ENCODE measurements around the gene FMNL2.

FMNL2 gene

DNA sequence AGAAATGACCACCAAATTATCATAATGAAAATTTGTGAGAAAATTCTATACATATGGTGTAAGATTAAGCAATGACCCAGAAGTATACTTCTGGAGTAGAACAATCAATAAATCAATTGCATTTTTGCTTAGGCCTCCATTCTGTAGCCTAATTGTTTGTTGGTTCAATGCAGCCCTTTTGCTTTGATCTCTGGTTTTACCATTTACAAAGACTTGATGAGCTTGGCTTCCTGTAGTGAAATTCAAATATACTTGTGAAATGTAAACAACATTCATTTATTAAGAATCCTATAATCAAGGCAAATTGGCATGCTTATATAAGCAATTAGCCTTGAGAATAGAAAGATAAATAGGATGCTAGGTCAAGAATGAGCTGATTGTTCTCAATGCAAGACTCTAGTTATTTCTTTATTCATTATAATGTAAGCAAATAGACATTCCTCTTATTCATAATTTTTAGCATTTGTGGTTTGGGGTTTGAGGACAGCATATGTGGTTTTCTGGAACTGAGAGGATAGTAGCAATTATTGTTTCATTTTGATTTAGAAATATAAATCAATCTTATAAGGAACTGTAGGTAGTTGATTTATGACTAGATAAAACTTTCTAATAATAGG lies 9.7 kb downstream of the FMNL2 start:
- DNase-seq (ENCODE audit: low read depth, low spot score), result no peak

DNA sequence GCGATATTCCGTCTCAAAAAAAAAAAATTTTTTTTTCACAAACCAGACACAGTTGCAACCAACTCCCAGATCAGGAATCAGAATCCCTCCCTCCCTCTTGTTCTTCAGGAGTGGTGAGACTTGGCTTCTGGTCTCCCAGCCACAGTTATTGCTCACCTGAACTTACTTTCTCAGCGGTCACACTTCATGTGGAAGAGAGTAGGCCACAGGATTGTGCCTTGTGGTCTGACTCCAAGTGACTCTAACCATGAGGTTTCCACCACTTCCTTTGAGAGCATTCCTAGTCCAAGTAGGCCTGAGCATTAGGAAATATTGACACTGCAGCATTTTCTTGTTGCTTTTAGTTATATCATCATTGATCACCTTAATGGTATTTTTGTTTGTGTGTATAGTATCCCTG lies 12.1 kb downstream of the FMNL2 start:
- Histone ChIP-seq H3K4me3 (no peak overlapping the region), H3K9me3 (ENCODE audit: low read depth, low read length) (no peaks in the 10 kb centered on the region)
- DNase-seq (ENCODE audit: low read depth, low spot score), result no peak

More for the DNA sequence above, 9.7 kb downstream of the FMNL2 start:
- Histone ChIP-seq H3K27ac (no peak overlapping the region), H3K36me3 (ENCODE audit: insufficient read depth, low read length) (no peaks in the 10 kb centered on the region), H3K9me3 (ENCODE audit: low read depth, low read length) (no peaks in the 10 kb centered on the region), H3K4me3 (no peak overlapping the region), H3K9ac (ENCODE audit: insufficient read length) (no peak overlapping the region)
- TF ChIP-seq POLR2AphosphoS5 (IDR thresholded peaks at IDR 0.05; ENCODE audit: borderline replicate concordance, low read depth, low read length) (no peak), FOXP2 (optimal IDR thresholded peaks at IDR 0.05; ENCODE audit: control extremely low read depth, extremely low read length, insufficient read depth) (no peak), EZH2 (IDR thresholded peaks at IDR 0.05) (no peak)

DNA sequence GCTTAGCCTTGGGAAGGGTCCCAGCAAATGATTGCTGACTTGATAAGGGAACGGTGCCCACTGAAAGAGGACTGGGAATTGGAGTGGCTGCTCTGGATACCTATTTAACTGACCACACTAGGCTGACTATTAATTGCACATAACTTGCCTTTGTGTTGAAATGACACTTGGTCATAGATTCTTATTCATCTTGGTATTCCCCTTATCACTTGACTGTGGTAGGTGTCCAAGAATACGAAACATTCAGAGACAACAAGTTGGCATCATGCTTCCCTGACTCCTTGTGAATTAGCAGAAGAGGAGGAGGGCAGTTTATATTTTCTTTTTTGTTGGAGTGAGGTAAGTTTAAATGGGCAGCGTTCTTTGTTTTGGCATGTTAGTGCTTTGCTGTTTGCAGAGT lies 13.4 kb downstream of the FMNL2 start:
- Histone ChIP-seq H3K27ac (no peak overlapping the region), H3K9me3 (ENCODE audit: low read depth, low read length) (no peaks in the 10 kb centered on the region), H3K36me3 (ENCODE audit: insufficient read depth, low read length) (no peaks in the 10 kb centered on the region), H3K4me3 (no peak overlapping the region), H3K9ac (ENCODE audit: insufficient read length) (no peak overlapping the region)
- DNase-seq (ENCODE audit: low read depth, low spot score), result no peak
- TF ChIP-seq POLR2AphosphoS5 (IDR thresholded peaks at IDR 0.05; ENCODE audit: borderline replicate concordance, low read depth, low read length), result no peak
- TF ChIP-seq FOXP2 (optimal IDR thresholded peaks at IDR 0.05; ENCODE audit: control extremely low read depth, extremely low read length, insufficient read depth), result no peak
- TF ChIP-seq EZH2 (IDR thresholded peaks at IDR 0.05), result no peak

More for the DNA sequence above, 12.1 kb downstream of the FMNL2 start:
- TF ChIP-seq FOXP2 (optimal IDR thresholded peaks at IDR 0.05; ENCODE audit: control extremely low read depth, extremely low read length, insufficient read depth) (no peak), EZH2 (IDR thresholded peaks at IDR 0.05) (no peak), POLR2AphosphoS5 (IDR thresholded peaks at IDR 0.05; ENCODE audit: borderline replicate concordance, low read depth, low read length) (no peak)
- Histone ChIP-seq H3K36me3 (ENCODE audit: insufficient read depth, low read length) (no peaks in the 10 kb centered on the region), H3K27ac (no peak overlapping the region), H3K9ac (ENCODE audit: insufficient read length) (no peak overlapping the region)

DNA sequence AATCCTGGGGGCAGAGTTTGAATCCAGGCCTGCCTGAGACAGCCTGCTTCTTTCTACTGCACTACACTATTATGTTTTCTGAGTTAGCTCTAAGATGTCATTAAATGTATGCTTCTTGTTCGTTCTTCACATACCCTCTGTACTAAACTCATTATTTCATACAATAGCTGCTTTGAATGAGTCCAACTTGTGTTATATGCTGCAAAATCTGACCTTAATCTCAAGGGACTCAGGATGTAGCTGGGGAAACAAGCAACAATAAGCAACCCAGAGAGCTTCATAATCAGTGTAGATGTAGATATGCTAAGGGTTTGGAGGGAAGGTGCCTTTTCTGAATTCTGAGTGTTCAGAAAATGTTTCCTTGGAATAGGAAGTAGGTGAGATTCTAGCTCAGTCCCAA lies 14.4 kb downstream of the FMNL2 start:
- Histone ChIP-seq H3K4me3 (no peak overlapping the region), H3K9me3 (ENCODE audit: low read depth, low read length) (no peaks in the 10 kb centered on the region), H3K36me3 (ENCODE audit: insufficient read depth, low read length) (no peaks in the 10 kb centered on the region), H3K9ac (ENCODE audit: insufficient read length) (no peak overlapping the region), H3K27ac (no peak overlapping the region)
- no peak for TF ChIP-seq EZH2 (IDR thresholded peaks at IDR 0.05)
- no peak for TF ChIP-seq FOXP2 (optimal IDR thresholded peaks at IDR 0.05; ENCODE audit: control extremely low read depth, extremely low read length, insufficient read depth)
- TF ChIP-seq POLR2AphosphoS5 (IDR thresholded peaks at IDR 0.05; ENCODE audit: borderline replicate concordance, low read depth, low read length), result no peak
- no peak for DNase-seq (ENCODE audit: low read depth, low spot score)

DNA sequence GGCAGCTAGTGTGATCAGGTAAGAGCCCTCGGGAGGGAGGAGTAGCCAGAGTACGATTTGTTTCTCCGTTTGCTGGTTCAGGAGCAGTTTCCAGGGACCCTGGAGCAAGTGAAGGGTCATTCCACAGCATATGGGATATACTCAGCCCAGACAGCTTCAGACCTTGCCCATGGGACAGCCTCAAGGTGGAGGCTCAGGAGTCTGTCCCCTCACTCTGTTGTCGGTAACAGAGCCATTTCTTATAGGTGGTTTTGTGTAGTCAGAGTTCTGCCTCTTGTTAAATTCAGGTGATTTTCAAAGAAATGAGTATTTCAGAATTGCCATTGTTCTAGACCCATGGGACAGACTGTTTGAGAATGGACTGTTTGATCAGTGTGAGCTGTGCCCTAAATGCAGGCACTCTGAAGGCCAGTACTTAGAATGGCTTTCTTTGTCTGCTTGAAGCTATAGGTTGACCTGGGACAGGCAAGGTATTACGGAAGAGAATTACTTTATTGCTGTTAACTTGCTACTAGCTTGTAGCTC lies 15.2 kb downstream of the FMNL2 start:
- no peak overlapping the region for H3K4me3 ChIP-seq
- no peak overlapping the region for H3K27ac ChIP-seq
- no peak for DNase-seq (ENCODE audit: low read depth, low spot score)
- H3K36me3 ChIP-seq (ENCODE audit: insufficient read depth, low read length), result no peaks in the 10 kb centered on the region
- no peak overlapping the region for H3K9ac ChIP-seq (ENCODE audit: insufficient read length)
- TF ChIP-seq POLR2AphosphoS5 (IDR thresholded peaks at IDR 0.05; ENCODE audit: borderline replicate concordance, low read depth, low read length) (no peak), FOXP2 (optimal IDR thresholded peaks at IDR 0.05; ENCODE audit: control extremely low read depth, extremely low read length, insufficient read depth) (no peak), EZH2 (IDR thresholded peaks at IDR 0.05) (no peak)
- H3K9me3 ChIP-seq (ENCODE audit: low read depth, low read length), result no peaks in the 10 kb centered on the region

DNA sequence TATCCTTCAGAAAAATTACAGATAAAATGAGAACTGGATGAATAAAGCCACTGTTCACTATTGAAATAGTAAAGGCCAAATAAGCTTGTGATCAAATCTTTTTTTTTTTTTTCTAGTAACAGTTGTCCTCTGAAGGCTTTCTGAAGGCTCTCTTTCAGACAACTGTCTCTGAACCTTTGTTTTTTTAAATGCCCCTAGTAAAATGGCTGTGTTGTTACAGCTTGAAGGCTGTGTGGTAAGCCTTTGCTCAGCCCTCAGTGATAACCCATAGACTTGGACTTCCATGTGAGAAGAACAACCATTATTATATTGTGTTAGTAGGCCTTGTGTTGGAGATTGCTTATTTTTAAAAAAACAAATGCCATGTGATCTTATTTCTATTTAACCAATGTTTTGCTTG lies 17.6 kb downstream of the FMNL2 start:
- Histone ChIP-seq H3K4me3 (no peak overlapping the region), H3K9me3 (ENCODE audit: low read depth, low read length) (no peaks in the 10 kb centered on the region), H3K36me3 (ENCODE audit: insufficient read depth, low read length) (no peaks in the 10 kb centered on the region), H3K9ac (ENCODE audit: insufficient read length) (no peak overlapping the region), H3K27ac (no peak overlapping the region)
- DNase-seq (ENCODE audit: low read depth, low spot score), result no peak
- TF ChIP-seq FOXP2 (optimal IDR thresholded peaks at IDR 0.05; ENCODE audit: control extremely low read depth, extremely low read length, insufficient read depth) (no peak), EZH2 (IDR thresholded peaks at IDR 0.05) (no peak), POLR2AphosphoS5 (IDR thresholded peaks at IDR 0.05; ENCODE audit: borderline replicate concordance, low read depth, low read length) (no peak)

DNA sequence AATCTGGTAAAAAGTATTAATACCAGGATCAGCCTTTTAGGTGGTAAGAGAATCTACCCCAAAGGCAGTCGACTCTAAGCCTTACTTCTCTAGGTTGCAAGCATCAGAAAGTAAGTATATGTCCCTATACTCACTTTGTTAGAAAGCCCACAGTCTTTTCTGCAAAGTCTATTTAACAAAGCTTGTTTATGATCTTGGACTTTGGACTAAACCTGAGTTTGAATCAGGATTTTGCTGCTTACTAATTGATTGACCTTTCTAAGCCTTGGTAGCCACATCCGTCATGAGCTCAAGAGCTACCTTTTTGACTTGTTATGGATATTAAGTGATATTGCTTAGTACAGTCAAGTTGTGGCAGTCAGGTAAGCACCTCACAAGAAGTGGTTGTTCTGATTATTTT lies 18.4 kb downstream of the FMNL2 start:
- no peak overlapping the region for H3K27ac ChIP-seq
- no peaks in the 10 kb centered on the region for H3K36me3 ChIP-seq (ENCODE audit: insufficient read depth, low read length)
- no peak overlapping the region for H3K4me3 ChIP-seq
- TF ChIP-seq POLR2AphosphoS5 (IDR thresholded peaks at IDR 0.05; ENCODE audit: borderline replicate concordance, low read depth, low read length) (no peak), FOXP2 (optimal IDR thresholded peaks at IDR 0.05; ENCODE audit: control extremely low read depth, extremely low read length, insufficient read depth) (no peak), EZH2 (IDR thresholded peaks at IDR 0.05) (no peak)
- H3K9ac ChIP-seq (ENCODE audit: insufficient read length), result no peak overlapping the region
- DNase-seq (ENCODE audit: low read depth, low spot score), result no peak
- no peaks in the 10 kb centered on the region for H3K9me3 ChIP-seq (ENCODE audit: low read depth, low read length)

DNA sequence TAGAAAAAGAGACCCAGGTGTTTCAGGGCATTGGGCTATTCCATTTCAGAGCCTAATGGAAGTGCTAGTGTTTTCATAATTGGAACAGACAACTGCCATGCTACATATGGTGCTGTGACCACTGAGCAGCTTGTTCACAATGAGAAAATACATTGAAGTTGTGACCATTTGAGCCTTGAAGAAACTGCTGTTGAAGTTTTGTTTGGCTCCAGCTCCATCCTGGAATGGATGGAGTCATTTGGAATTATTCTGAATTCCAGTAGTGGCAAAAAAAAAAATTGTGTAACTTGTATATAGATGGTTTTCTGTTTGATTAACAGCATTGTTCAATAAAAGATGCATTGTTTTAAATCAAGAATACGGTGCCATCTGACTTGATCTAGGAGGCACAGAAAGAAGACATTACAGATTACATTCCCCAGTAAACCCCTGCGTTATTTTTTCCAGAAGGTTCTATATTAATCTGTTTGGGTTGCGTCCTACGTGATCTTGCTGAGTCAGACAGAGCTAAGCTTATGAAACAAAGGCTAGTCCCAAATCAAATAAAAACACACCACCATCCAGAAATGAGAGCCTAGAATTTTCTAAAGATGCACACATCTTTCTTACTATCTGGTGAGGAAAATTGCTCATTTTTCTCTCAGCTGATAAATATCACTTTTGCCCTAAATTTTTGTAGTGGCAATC lies 19.2 kb downstream of the FMNL2 start:
- H3K9me3 ChIP-seq (ENCODE audit: low read depth, low read length), result no peaks in the 10 kb centered on the region
- no peak overlapping the region for H3K9ac ChIP-seq (ENCODE audit: insufficient read length)
- H3K4me3 ChIP-seq, result no peak overlapping the region
- TF ChIP-seq POLR2AphosphoS5 (IDR thresholded peaks at IDR 0.05; ENCODE audit: borderline replicate concordance, low read depth, low read length) (no peak), FOXP2 (optimal IDR thresholded peaks at IDR 0.05; ENCODE audit: control extremely low read depth, extremely low read length, insufficient read depth) (no peak), EZH2 (IDR thresholded peaks at IDR 0.05) (no peak)
- DNase-seq (ENCODE audit: low read depth, low spot score), result no peak
- H3K36me3 ChIP-seq (ENCODE audit: insufficient read depth, low read length), result no peaks in the 10 kb centered on the region
- no peak overlapping the region for H3K27ac ChIP-seq
